Activated naive CD8-positive, alpha-beta T cell treated with anti-CD3 and anti-CD28 coated beads, Interleukin-2, amount 10 ng/mL, durations not matched to agents 7 days and 5 days (primary cell): ENCODE results near the gene MCUR1. TPM values are rescaled to one million over a fixed set of nuclear protein-coding genes. Genes with fewer than 3 reads are reported as not detected.
"Not testable (repeated sequence)": the region's sequence is repeated elsewhere in the genome, so short reads cannot be mapped to it uniquely, and the experiment has no call there.

Experiments
- ATAC-seq: fragments of 150-1000 bp; cut with Tn5 transposase; one replicate; pipeline ENCODE4 v1.10.0; 2021; ENCODE audit warnings: low read depth, moderate library complexity
- POLR2A ChIA-PET: fragments of 350-600 bp; sonication (Branson Sonifier 250); formaldehyde crosslinking; loops from one replicate; lab custom pipeline; 2021; ENCODE audit warnings: antibody characterized with exemption; lab: Charles Lee
- DNase-seq: peaks from one replicate; pipeline ENCODE4 v3.0.0; 2021
- H3K27ac Mint-ChIP-seq: one replicate; pipeline ENCODE4 v1.8.0; 2022; ENCODE audit warnings: mild to moderate bottlenecking, mixed read lengths
- H3K27me3 Mint-ChIP-seq: one replicate; pipeline ENCODE4 v1.8.0; 2022; ENCODE audit warnings: mild to moderate bottlenecking, moderate library complexity, mixed read lengths
- H3K36me3 Mint-ChIP-seq: one replicate; pipeline ENCODE4 v1.8.0; 2021; ENCODE audit warnings: mild to moderate bottlenecking, mixed read lengths
- H3K4me1 Mint-ChIP-seq: one replicate; pipeline ENCODE4 v1.8.0; 2021; ENCODE audit warnings: mixed read lengths
- H3K4me3 Mint-ChIP-seq: one replicate; pipeline ENCODE4 v1.8.0; 2022; ENCODE audit warnings: mild to moderate bottlenecking, moderate library complexity, mixed read lengths
- H3K9me3 Mint-ChIP-seq: one replicate; pipeline ENCODE4 v1.8.0; 2021; ENCODE audit warnings: mixed read lengths
- total RNA-seq, 2 experiments: library from RNA; stranded (reverse); gene quantifications; one replicate each; pipeline ENCODE4 v1.2.3, GENCODE V29; 2021

MCUR1 gene
- total RNA-seq, 2 experiments from 2014 or later: 16.4 to 18.4 TPM

GRCh38 chr6:13841936-13842335 lies 27.6 kb upstream of the MCUR1 start:
- Mint-ChIP-seq H3K9me3 (no peaks in the 10 kb centered on the region), H3K4me1 (no peaks in the 10 kb centered on the region), H3K36me3 (no peaks in the 10 kb centered on the region), H3K27ac (no peak overlapping the region), H3K27me3 (peaks cover 4% of the 10 kb centered on the region), H3K4me3 (no peak overlapping the region)
- DNase-seq: no peak
- POLR2A ChIA-PET: no interaction called here
- ATAC-seq: no peak

- peaks cover 1% of the 10 kb centered on the region for H3K4me1 Mint-ChIP-seq
- H3K36me3 Mint-ChIP-seq: no peaks in the 10 kb centered on the region
- ATAC-seq: no peak
- no peak for DNase-seq
- POLR2A ChIA-PET: no interaction called here
- H3K4me3 Mint-ChIP-seq: no peak overlapping the region
- H3K9me3 Mint-ChIP-seq: no peaks in the 10 kb centered on the region
- H3K27me3 Mint-ChIP-seq: peaks cover 10% of the 10 kb centered on the region
- H3K27ac Mint-ChIP-seq: no peak overlapping the region
Measured at GRCh38 chr6:13838616-13839015, 24.3 kb upstream of the MCUR1 start.

DNA sequence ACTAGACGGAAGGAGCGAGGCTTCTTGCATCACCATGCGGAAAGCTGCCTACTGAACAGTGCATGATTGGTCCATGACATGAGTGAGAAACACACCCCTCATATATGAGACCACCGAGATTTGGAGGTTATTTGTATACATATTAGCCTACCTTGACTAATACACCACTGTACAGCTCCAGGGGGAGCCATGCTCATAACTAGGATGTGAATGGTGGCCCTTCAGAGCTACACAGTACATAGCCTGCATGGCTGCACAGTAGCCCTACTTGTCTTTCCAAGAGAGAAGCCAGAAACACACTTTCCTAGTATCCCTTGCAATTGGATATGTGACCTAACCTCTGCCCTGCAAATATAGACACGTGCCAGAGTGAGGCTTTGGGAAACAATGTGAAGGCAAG lies 21.8 kb upstream of the MCUR1 start:
- ATAC-seq (no peak), DNase-seq (no peak)
- Mint-ChIP-seq H3K27me3 (peaks cover 9% of the 10 kb centered on the region), H3K27ac (no peak overlapping the region), H3K9me3 (no peaks in the 10 kb centered on the region), H3K4me1 (peaks cover 1% of the 10 kb centered on the region), H3K4me3 (no peak overlapping the region), H3K36me3 (no peaks in the 10 kb centered on the region)
- POLR2A ChIA-PET: no interaction called here

GRCh38 chr6:13834790-13835189 lies 20.4 kb upstream of the MCUR1 start:
- POLR2A ChIA-PET: no interaction called here
- no peaks in the 10 kb centered on the region for H3K36me3 Mint-ChIP-seq
- H3K27ac Mint-ChIP-seq: no peak overlapping the region
- no peak for DNase-seq
- ATAC-seq: no peak
- no peak overlapping the region for H3K4me3 Mint-ChIP-seq
- H3K9me3 Mint-ChIP-seq: no peaks in the 10 kb centered on the region
- peaks cover 1% of the 10 kb centered on the region for H3K4me1 Mint-ChIP-seq
- H3K27me3 Mint-ChIP-seq: peaks cover 9% of the 10 kb centered on the region

- POLR2A ChIA-PET, H3K27me3 Mint-ChIP-seq, H3K9me3 Mint-ChIP-seq, H3K4me3 Mint-ChIP-seq, ATAC-seq, H3K4me1 Mint-ChIP-seq, H3K27ac Mint-ChIP-seq, DNase-seq, H3K36me3 Mint-ChIP-seq: not testable (repeated sequence)
Measured at GRCh38 chr6:13834018-13834417, 19.7 kb upstream of the MCUR1 start.

- ATAC-seq (no peak), DNase-seq (no peak)
- H3K27ac Mint-ChIP-seq: no peak overlapping the region
- H3K4me1 Mint-ChIP-seq: peaks cover 1% of the 10 kb centered on the region
- peaks cover 9% of the 10 kb centered on the region for H3K27me3 Mint-ChIP-seq
- POLR2A ChIA-PET: no interaction called here
- H3K36me3 Mint-ChIP-seq: no peaks in the 10 kb centered on the region
- no peaks in the 10 kb centered on the region for H3K9me3 Mint-ChIP-seq
- H3K4me3 Mint-ChIP-seq: no peak overlapping the region
Measured at GRCh38 chr6:13832778-13833177, 18.4 kb upstream of the MCUR1 start.

GRCh38 chr6:13831615-13832014 lies 17.3 kb upstream of the MCUR1 start:
- Mint-ChIP-seq H3K27ac (no peak overlapping the region), H3K9me3 (no peaks in the 10 kb centered on the region), H3K27me3 (peaks cover 9% of the 10 kb centered on the region), H3K4me1 (peaks cover 1% of the 10 kb centered on the region), H3K36me3 (no peaks in the 10 kb centered on the region), H3K4me3 (no peak overlapping the region)
- no peak for ATAC-seq
- no peak for DNase-seq
- POLR2A ChIA-PET: no interaction called here

- no peak for DNase-seq
- Mint-ChIP-seq H3K4me1 (peaks cover 1% of the 10 kb centered on the region), H3K27me3 (peaks cover 9% of the 10 kb centered on the region), H3K27ac (no peak overlapping the region), H3K4me3 (no peak overlapping the region), H3K36me3 (no peaks in the 10 kb centered on the region), H3K9me3 (no peaks in the 10 kb centered on the region)
- no peak for ATAC-seq
- POLR2A ChIA-PET: no interaction called here
Measured at GRCh38 chr6:13830803-13831202, 16.4 kb upstream of the MCUR1 start.

DNA sequence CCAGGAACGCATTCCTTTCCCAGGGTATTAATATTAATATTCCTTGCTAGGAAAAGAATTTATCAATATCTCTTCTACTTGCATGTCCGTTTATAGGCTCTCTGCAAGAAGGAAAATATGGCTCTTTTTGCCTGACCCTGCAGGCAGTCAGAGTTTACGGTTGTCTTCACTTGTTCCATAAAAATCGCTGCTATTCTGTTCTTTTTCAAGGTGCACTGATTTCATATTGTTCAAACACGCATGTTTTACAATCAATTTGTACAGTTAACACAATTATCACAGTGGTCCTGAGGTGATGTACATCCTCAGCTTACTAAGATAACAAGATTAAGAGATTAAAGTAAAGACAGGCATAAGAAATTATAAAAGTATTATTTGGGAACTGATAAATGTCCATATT lies 15.1 kb upstream of the MCUR1 start:
- H3K27ac Mint-ChIP-seq, H3K36me3 Mint-ChIP-seq, ATAC-seq, H3K9me3 Mint-ChIP-seq, POLR2A ChIA-PET, H3K27me3 Mint-ChIP-seq, H3K4me1 Mint-ChIP-seq, DNase-seq, H3K4me3 Mint-ChIP-seq: not testable (repeated sequence)

DNA sequence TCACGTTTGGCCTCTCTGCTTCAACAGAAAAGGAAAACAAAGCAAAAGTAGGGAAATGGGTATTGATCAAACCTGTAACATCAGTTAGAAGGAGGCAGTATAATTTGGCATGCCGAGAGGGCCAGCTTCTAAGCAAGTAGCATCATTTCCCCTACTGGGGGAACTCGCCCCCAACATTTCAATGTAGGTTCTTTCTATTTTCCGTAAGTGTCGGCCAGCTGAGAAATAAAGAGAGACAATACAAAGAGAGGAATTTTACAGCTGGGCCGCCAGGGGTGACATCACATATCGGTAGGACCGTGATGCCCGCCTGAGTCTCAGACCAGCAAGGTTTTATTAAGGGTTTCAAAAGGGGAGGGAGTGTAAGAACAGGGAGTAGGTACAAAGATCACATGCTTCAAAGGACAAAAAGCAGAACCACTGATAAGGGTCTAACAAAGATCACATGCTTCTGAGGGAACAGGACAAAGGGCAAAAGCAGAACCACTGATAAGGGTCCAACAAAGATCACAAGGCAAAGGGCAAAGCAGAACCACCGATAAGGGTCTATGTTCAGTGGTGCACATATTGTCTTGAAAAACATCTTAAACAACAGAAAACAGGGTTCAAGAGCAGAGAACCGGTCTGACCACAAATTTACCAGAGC lies 14.4 kb upstream of the MCUR1 start:
- ATAC-seq, H3K4me1 Mint-ChIP-seq, H3K36me3 Mint-ChIP-seq, POLR2A ChIA-PET, H3K27me3 Mint-ChIP-seq, H3K4me3 Mint-ChIP-seq, H3K9me3 Mint-ChIP-seq, DNase-seq, H3K27ac Mint-ChIP-seq: not testable (repeated sequence)

DNA sequence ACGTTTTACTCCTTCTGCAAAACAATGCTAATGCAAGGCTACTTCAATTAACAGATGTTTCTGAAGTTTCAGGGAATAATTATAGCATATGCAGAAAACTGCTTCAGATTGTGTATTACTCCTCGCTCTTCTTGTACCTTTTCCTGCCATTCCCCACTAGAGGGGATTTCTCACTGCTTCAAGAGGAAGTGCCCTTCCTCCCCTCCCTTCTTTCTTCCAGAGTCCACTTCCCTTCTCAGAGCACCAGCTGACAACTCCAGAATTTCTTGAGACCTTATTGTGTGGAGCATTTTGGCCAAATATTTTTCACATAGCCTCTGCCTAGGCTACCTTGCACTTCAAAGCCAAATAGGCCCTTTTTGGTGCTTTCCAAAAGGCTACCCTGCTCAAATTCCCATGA lies 12.7 kb upstream of the MCUR1 start:
- POLR2A ChIA-PET: no interaction called here
- Mint-ChIP-seq H3K36me3 (no peaks in the 10 kb centered on the region), H3K4me1 (no peaks in the 10 kb centered on the region), H3K4me3 (no peak overlapping the region), H3K27ac (no peak overlapping the region), H3K9me3 (no peaks in the 10 kb centered on the region), H3K27me3 (peaks cover 2% of the 10 kb centered on the region)
- DNase-seq (no peak), ATAC-seq (no peak)

- POLR2A ChIA-PET: no interaction called here
- DNase-seq (no peak), ATAC-seq (no peak)
- H3K4me1 Mint-ChIP-seq: no peaks in the 10 kb centered on the region
- peaks cover 2% of the 10 kb centered on the region for H3K27me3 Mint-ChIP-seq
- no peaks in the 10 kb centered on the region for H3K9me3 Mint-ChIP-seq
- H3K27ac Mint-ChIP-seq: no peak overlapping the region
- H3K36me3 Mint-ChIP-seq: no peaks in the 10 kb centered on the region
- no peak overlapping the region for H3K4me3 Mint-ChIP-seq
Measured at GRCh38 chr6:13825871-13826270, 11.5 kb upstream of the MCUR1 start.

DNA sequence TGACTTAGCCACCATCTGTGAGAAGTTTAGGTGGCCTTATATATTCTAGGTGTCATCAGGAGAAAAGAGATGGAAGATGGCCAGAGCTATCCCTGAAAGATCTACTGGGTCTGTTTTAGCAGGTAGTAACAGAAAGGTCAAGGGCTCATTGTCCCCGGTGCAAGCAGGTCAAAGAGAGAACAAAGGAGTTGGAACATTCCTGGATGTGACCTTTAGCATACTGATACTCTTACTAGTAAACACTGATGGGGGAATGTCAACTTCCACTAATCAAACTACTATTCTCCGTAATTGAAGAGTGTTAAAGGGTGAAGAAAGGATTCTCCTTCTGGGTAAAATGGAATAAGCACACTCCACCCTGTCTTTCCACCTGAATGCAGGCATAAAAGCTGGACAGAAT lies 4.0 kb upstream of the MCUR1 start:
- H3K4me3 Mint-ChIP-seq: no peak overlapping the region
- no peaks in the 10 kb centered on the region for H3K9me3 Mint-ChIP-seq
- no peaks in the 10 kb centered on the region for H3K36me3 Mint-ChIP-seq
- H3K27me3 Mint-ChIP-seq: peaks cover 8% of the 10 kb centered on the region
- ATAC-seq (no peak), DNase-seq (no peak)
- peaks cover 9% of the 10 kb centered on the region for H3K4me1 Mint-ChIP-seq
- POLR2A ChIA-PET: no interaction called here
- no peak overlapping the region for H3K27ac Mint-ChIP-seq

DNA sequence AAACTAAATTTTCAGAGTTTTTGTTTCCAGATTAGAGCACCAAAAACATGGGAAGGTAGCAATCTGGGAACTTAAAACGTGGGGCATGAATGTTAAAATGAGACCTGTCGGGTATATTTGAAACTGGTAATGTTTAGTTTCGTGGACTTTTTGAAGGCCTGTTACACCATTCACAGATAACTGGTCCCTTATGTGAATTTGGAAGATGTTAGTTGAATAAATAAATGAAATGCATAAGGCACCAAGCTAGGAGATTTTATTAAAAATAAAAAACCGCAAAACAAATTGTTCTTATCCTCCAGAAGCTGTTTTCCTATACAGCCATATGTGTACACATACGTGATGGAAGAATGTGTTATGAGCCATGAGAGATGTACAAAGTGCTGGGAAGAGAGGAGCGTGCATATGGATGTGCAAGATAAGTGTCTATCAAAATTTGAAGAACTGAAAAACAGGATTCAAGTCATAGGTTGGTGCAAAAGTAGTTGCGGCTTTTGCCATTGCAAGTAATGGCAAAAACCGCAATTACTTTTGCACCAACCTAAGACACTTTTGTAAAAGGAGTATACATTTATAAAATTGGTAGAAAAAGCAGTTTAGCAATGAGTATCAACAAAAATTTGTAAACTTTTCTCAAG lies 700 bp upstream of the MCUR1 start:
- Mint-ChIP-seq H3K27me3 (peaks cover 7% of the 10 kb centered on the region), H3K27ac (peak overlapping the region; percentile 76), H3K9me3 (no peaks in the 10 kb centered on the region), H3K36me3 (peaks cover 8% of the 10 kb centered on the region), H3K4me1 (peaks cover 27% of the 10 kb centered on the region), H3K4me3 (peak overlapping the region; percentile 73)
- DNase-seq (no peak), ATAC-seq (no peak)
- POLR2A ChIA-PET: interaction anchor here (1.1 kb wide), 2 partner anchors 200 to 240 kb away, joined by 3 to 4 read pairs; partner anchors contain the start of gene NOL7
